NCI-H146 treated with DMSO at 0.1 percent for 48 hours (cell line): ENCODE results near the gene ERMP1.

Experiments used
- DNase-seq: peaks from one replicate; lab custom pipeline; 2025; ENCODE audit not compliant: unreplicated experiment; lab: John Stamatoyannopoulos, UW

The ERMP1 gene

DNA sequence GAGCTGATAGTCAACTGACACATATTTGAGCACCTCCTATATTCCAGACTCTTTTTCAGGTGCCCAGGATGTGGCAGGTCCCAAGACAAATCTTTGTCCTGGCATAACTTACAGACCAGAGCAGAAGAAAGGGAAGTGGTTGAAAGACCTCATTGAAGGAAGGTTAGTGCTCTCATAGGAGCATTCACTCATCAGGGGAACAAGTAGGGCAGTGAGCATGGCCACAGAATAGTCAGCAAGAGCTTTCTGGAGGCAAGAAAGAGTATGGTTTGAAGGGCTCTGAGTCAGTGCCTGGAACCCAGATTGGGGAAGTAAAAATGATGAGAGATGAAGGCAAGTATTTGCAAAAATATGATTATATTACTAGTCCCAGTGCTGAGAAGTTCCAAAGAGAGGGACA, 25.0 kb upstream of the ERMP1 start:
- DNase-seq, result no peak

- DNase-seq, result no peak
These were observed 21.3 kb upstream of the ERMP1 start for GRCh38 chr9:5854063-5854790.

- DNase-seq, result no peak
These were observed 20.7 kb upstream of the ERMP1 start for GRCh38 chr9:5853617-5854016.

GRCh38 chr9:5852987-5853386, 20.1 kb upstream of the ERMP1 start:
- no peak for DNase-seq

DNA sequence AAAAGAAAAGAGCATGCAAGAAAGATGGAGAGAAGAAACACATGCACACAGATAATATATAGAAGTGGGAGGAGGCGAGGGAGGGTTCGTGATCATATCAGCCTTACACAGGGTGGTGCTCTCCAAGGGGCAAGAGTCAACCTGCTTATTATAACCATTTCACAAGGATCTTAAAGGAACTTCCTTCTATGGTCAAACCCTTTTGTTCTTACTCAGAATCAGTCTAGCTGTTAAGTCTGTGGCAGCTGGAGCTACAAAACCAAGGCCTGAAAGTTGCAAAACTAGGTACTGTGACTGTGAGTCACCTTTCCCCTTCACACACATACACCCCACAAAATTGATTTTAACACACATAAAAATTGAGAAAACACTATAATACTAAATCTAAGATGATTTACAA, 18.5 kb upstream of the ERMP1 start:
- DNase-seq, result no peak

DNA sequence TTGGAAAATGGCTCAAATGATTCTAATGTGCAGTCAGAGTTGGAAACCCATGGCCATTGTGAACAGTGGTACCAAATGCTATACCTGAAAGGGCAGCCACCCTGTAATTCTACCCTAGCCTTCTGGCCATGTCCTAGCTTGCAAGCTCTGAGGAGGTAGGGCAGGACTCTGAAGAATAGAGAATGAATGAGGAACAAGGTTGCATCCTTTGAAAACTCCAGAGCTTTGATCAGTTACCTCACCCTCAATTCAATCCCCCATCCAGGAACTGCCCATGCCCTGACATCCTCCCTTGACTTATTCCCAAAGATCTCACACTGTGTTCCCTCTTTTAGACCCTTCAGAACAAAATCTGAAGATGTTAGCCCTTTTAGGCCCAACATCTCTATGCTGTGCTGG, 17.8 kb upstream of the ERMP1 start:
- no peak for DNase-seq

- DNase-seq, result no peak
These were observed 15.5 kb upstream of the ERMP1 start for GRCh38 chr9:5848372-5848882.

GRCh38 chr9:5846501-5846921, 13.6 kb upstream of the ERMP1 start:
- no peak for DNase-seq

DNA sequence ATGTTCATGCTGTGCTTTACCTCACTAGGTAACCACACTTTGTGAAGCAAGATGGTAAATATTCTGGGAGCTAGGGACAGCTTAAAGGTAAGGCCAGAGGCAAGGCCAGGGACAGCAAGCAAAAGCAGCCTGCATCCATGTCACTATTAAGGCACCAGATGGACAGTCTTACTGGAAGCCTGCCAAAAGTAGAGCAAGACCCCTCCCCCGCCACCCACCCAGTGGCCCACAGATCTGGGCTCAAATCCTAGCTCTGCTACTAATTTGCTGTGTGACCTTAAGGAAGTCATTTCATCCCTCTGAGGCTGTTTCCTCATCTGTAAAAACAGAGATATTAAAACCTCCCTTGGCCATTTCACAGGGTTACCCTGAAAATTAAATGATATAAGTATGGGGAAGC, 13.2 kb upstream of the ERMP1 start:
- DNase-seq, result no peak

DNA sequence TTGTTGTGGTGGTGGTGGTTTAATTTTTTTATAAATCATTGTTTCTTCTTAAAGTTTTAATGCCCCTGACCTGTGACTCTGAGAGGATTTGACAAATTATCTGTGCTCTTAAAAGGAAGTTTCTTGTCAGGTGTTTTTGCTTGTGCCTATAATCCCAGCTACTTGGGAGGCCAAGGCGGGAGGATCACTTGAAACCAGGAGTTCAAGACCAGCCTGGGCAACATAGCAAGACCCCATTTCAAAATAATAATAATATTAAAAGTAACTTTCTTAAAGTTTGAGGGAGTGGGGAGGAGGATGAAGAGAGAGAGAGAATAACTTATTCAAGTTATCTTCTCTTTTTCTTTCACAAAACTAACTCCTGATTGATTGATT, 12.2 kb upstream of the ERMP1 start:
- DNase-seq, result no peak

GRCh38 chr9:5843794-5844471, 11.0 kb upstream of the ERMP1 start:
- peak; percentile 97 for DNase-seq

DNA sequence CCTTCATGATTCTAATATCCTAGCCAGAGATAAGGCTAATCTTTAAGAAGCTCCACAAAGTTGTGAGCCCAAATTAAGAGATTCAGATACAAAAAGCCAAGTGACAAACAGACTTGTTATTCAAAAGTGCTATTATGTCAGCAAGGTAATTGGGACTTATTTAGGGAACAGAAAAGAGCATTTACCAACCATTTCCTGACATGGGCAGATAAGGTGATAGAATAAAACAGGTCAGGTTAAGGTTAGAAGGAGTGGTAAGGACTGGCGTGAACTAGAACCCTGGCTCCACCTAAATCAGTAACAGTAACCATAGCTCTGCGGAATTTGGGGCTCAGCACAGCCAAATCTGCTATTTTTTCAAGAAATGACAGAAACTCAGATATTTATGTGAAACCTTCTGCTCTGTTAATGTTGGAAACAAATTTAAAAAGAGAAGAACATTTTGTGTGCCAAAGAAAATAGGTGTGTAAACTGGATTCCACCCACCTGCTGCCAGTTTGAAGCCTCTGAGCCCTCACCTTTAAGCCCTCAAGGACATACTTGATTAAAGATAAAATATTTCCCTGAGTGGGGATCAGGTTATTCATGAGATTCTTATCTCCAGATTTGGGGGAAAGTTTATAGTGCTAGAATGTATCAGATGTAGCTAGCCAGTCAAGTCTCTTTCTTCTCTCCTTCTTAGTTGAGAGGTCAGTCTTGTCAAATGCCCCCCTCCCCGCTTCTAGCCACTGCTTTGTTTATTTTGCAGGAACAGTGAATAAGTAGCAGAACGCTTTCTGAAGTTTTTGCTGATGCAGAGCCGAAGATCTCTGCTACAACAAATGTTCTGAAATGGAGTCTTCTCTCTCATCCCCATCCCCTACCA, 10.2 kb upstream of the ERMP1 start:
- DNase-seq, result peak; percentile 41

DNA sequence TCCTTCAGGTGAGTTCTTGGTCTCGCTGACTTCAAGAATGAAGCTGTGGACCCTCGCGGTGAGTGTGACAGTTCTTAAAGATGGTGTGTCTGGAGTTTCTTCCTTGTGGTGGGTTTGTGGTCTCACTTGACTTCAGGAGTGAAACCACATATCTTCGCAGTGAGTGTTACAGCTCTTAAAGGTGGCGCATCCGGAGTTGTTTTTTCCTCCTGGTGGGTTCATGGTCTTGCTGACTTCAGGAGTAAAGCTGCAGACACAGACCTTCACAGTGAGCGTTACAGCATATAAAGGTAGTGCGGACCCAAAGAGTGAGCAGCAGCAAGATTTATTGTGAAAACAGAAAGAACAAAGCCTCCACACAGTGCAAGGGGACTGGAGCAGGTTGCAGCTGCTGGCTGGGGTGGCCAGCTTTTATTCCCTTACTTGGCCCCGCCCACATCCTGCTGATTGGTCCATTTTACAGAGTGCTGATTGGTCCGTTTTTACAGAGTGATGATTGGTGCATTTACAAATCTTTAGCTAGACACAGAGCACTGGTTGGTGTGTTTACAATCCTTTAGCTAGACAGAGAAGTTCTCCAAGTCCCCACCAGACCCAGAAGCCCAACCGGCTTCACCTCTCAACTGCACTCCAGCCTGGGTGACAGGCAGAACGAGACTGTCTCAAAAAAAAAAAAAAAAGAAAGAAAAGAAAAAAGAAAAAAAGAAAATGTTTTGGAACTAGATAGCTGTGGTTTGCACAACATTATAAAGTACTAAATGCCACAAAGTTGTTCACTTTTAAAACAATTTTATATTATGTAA, 9.1 kb upstream of the ERMP1 start:
- no peak for DNase-seq

GRCh38 chr9:5840788-5841187, 7.9 kb upstream of the ERMP1 start:
- no peak for DNase-seq

- no peak for DNase-seq
These were observed 6.6 kb upstream of the ERMP1 start for GRCh38 chr9:5839572-5839902.

DNA sequence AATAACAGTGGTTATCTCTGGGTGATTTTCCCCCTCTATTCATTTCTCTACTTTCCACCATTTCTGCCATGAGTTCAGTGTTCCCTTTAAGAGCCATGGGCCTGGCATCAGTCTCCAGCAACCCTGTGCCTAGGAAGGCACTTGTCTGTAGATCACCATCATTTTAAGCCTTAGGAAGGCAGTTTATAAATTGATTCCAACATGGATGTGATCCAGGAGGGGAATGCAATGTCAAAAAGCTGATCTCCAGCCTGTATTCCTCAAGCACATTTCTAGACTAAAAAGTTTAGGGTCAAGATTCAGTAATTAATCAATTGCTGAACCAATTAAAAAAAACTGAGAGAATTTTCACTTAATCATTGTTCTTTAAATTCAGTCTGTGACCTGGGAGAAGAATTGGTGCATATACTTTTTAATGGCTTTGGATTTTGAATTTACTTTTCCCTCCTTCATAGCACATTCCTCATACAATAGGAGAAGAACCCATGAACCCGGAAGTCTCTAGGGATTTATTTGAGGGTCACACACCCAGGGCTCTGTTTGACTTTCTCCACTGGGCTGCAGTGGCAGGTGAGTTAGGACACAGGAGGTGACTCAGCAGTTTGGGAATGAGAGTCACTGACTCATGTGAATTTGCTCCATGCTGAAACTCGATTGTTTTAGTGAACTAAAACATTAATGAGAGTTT, 6.1 kb upstream of the ERMP1 start:
- DNase-seq, result peak; percentile 58

DNA sequence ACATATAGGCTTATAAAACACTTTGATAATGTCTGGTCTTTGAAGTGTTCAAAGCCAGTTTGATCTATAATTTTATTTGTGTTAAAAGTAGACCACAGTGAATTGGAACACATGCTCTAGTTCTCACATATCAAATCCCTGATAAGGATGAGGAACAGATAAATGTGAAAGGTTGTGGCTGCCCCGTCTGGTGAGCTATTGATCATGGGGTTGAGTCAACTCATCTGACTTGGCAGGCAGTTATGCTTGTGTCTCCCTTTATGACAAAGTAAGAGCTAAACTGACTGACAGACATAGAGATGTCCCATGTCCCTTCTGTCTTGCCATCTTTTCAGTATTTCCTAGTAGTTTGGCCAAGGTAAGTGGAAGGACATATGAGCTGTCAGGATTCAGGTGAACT, 2.9 kb upstream of the ERMP1 start:
- DNase-seq, result no peak

DNA sequence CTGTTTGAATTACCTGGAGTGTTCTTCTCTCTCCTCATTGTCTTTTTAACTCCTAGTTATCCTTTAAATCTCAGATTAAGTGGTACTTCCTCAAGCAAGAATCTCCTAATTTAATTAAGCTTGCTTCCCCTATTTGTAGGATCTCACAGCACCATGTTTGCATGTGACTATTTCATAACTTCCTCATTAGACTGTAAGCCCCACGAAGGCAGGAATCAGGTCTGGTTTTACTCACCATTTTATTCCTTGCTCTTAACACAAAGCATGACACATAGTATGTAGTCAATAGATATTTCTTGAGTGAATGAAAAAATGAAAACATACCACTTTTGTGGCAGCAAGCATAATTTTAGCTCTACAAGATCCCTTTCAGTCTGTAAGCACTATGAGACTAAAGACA, 1.3 kb upstream of the ERMP1 start:
- no peak for DNase-seq

DNA sequence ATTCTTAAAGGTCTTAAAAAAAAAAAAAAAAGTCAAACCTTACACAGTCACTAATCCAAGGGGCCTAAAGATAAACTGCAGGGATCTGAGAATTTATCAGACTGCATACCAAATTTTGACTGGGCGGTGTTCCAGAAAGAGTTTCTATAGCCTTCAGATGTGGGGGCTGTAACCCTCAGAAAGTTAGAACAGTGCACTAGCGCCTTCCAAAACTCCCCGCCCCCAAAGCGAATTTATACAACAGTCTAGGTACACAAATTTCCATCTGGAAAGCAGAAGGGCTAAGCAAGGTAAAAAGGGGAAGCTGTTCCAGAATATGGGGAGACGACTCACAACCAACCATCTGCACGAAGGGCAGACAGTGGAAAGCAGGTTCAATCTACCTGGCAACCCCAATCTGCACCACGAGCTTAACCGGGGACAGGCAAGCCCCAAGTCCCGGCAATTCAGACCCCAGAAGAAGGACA, 813 bp downstream of the ERMP1 start:
- DNase-seq, result peak; percentile 57

DNA sequence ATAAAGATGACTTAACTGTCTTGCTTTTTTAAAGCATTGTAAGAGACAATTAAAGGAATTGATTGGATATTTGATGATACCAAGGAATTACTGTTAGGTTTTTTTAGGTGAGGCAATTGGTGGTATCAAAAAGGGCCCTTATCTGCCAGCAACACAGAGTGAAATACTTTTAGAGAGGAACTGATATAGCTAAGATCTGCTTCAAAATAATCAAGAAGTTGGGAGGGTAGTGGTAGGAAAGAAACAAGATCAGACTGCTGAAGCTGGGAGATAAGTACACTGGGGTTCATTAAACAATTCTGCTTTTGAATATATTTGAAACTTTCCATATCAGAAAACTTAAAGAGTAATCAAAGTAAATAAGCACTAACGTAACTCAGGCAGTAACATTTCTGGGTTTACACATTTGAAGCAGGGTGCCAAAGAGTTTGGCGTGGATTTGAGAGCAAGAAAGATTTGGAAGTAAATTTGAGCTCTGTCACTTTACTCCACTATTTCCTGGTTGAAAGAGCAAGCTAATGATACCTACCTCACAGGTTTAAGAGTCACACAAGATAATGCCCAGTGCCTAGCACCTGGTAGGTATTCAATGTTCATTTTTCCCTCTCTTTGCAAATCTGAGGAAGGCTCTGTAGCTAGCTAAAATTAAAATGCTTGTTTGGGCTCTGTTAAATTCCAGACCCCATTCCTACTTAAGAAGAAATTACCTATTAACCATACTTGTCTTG, 6.9 kb downstream of the ERMP1 start:
- DNase-seq, result no peak
